Endometrial microvascular endothelial cells (primary cell): ENCODE results near the gene INPP5A. TPM values are rescaled to one million over a fixed set of nuclear protein-coding genes. Genes with fewer than 3 reads are reported as not detected.
"Not testable (repeated sequence)": the region's sequence is repeated elsewhere in the genome, so short reads cannot be mapped to it uniquely, and the experiment has no call there.

Experiments used
- in situ Hi-C: cut with HindIII; loops from 2 replicates; pipeline ENCODE4 v1.10.0; 2017; ENCODE audit warnings: low sequenced_read_pairs, low pct_unique_long_range_greater_than_20kb; ENCODE audit errors: inconsistent ontology term
- total RNA-seq: library from RNA; depleted of rRNA; stranded (reverse); fragments of >200 nt; gene quantifications from one replicate; pipeline ENCODE4 v1.2.3, GENCODE V29; 2015; ENCODE audit errors: inconsistent ontology term

The INPP5A gene
- total RNA-seq, 1 donor from 2014 or later, result 21.1 TPM

DNA sequence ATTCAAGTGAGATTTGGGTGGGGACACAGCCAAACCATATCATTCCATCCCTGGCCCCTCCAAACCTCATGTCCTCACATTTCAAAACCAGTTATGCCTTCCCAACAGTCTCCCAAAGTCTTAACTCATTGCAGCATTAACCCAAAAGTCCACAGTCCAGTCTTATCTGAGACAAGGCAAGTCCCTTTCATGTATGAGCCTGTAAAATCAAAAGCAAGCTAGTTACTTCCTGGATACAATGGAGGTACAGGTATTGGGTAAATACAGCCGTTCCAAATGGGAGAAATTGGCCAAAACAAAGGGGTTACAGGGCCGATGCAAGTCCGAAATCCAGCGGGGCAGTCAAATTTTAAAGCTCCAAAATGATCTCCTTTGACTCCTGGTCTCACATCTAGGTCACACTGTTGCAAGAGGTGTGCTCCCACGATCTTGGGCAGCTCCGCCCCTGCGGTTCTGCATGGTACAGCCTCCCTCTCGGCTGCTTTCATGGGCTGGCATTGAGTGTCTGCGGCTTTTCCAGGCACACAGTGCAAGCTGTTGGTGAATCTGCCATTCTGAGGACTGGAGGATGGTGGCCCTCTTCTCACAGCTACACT, 61.5 kb downstream of the INPP5A start:
- in situ Hi-C loops, result not testable (repeated sequence)

DNA sequence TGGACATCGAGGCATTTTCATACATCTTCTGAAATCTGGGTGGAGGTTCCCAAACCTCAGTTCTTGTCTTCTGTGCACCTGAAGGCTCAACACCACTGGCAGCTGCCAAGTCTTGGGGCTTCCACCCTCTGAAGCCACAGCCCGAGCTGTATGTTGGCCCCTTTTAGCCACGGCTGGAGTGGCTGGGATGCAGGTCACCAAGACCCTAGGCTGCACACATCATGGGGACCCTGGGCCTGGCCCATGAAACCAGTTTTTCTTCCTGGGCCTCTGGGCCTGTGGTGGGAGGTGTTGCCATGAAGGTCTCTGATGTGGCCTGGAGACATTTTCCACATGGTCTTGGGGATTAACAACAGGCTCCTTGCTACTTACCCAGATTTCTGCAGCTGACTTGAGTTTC, 62.1 kb downstream of the INPP5A start:
- in situ Hi-C loops, result no loop called here

DNA sequence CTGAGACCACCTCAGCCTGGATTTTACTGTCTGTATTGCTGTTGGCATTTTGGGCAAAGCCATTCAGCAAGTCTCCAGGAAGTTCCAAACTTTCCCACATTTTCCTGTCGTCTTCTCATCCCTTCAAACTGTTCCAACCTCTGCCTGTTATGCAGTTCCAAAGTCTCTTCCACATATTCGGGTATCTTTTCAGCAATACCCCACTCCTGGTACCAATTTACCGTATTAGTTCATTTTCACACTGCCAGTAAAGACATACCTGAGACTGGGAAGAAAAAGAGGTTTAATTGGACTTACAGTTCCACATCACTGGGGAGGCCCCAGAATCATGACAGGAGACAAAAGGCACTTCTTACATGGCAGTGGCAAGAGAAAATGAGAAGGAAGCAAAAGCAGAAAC, 62.8 kb downstream of the INPP5A start:
- in situ Hi-C loops, result no loop called here

DNA sequence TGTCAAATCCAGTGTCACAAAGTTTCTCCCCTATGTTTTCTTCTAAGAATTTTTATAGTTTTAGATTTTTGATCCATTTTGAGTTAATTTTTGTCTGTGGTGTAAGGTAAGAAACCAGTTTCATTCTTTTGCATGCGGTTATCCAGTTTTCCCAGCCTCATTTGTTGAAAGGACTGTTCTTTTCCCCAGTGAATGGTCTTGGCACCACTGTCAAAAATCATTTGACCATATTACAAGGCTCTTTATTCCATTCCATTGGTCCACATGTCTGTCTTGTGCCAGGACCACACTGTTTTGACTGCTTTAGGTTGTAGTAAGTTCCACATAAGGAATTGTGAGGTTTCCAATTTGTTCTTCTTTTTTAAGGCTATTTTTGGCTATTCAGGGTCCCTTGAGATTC, 64.0 kb downstream of the INPP5A start:
- in situ Hi-C loops, result no loop called here

DNA sequence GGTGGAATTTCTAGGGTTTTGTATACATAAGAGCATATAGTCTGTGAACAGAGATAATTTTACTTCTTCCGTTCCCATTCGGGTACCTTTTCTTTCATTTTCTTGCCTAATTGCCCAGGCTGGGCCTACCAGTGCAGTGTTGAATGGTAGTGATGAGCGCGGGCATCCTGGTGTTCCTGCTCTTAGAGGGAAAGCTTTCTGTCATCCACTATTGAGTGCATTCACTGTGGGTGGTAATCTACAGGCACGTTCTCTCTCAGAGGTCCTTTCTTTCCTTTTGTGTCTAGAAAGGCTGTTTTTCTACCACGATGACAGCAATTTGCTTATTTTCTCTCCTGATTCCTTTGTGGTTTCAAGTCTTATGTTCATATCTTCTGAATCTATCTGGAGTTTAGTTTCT, 65.0 kb downstream of the INPP5A start:
- in situ Hi-C loops, result no loop called here

DNA sequence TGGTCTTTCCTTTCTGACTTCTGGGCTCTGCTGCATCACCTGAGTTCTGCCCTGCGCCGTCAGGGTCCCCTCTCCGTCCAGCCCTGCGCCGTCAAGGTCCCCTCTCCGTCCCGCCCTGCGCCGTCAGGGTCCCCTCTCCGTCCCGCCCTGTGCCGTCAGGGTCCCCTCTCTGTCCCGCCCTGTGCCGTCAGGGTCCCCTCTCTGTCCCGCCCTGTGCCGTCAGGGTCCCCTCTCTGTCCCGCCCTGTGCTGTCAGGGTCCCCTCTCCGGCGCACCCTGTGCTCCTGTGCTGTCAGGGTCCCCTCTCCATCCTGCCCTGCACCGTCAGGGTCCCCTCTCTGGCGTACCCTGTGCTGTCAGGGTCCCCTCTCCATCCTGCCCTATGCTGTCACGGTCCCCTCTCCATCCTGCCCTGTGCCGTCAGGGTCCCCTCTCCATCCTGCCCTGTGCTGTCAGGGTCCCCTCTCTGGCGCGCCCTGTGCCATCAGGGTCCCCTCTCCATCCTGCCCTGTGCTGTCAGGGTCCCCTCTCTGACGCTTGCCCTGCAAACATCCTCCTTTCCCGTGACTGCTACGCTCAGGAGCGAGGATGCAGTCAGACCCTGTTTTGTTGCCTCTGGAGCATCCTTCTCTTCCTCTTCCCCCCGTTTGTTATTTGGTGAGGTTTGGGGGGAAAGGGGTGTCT, 66.4 kb downstream of the INPP5A start:
- in situ Hi-C loops, result no loop called here

DNA sequence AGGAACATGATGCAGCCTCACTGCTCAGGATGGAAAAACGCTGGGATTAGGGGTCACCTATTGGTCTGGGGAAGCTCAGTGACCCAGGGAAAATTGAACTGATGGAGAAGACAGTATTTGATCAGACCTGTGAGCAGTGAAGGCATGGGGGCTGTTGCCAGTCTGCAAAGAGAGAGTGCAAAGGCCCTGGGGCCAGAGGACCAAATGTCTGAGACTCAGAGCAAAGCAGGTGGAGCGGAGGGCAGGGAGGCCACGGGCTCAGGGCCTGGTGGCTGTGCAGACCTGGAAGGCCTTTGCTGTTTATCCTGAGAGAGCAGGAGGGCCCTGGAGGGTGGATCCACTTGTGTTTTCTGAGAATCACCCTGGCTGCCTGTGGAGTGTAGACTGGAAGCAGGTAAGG, 67.1 kb downstream of the INPP5A start:
- in situ Hi-C loops, result no loop called here

DNA sequence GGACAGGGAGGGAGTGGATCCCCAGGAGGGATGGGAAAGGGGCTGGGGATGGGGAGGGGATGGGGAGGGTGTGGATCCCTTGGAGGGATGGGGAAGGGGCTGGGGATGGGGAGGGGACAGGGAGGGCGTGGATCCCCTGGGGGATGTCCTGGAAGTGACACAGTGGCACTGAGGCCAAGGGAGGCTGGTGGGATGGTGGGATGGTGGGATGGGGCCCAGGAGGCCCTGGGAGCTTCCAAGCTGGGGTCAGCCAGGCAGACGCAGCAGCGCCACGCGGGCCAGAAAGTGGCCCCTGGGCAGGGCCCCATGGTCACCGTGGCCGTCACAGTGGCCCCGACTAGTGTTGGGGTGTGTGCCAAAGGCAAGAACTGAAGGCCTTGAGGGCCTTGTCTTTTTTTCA, 67.8 kb downstream of the INPP5A start:
- in situ Hi-C loops, result no loop called here

DNA sequence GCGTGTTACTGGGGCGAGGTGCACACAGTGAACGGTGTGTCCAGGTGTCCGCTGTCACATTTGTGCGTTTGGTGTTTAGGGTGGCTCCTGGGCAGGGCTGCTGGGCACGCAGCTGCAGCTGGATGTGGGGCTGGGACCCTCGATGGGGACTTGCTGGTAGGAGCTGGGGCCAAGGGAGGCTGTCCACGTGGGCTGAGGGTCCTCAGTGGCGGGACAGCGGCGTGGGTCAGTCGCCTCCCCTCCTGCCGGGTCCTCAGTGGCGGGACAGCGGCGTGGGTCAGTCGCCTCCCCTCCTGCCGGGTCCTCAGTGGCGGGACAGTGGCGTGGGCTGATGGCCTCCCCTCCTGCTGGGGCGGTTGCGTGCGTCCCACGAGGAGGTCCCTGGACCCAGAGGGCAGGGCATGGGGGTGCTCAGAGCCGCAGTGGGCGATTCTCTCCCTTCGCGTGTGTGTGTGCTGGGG, 68.5 kb downstream of the INPP5A start:
- in situ Hi-C loops, result no loop called here

DNA sequence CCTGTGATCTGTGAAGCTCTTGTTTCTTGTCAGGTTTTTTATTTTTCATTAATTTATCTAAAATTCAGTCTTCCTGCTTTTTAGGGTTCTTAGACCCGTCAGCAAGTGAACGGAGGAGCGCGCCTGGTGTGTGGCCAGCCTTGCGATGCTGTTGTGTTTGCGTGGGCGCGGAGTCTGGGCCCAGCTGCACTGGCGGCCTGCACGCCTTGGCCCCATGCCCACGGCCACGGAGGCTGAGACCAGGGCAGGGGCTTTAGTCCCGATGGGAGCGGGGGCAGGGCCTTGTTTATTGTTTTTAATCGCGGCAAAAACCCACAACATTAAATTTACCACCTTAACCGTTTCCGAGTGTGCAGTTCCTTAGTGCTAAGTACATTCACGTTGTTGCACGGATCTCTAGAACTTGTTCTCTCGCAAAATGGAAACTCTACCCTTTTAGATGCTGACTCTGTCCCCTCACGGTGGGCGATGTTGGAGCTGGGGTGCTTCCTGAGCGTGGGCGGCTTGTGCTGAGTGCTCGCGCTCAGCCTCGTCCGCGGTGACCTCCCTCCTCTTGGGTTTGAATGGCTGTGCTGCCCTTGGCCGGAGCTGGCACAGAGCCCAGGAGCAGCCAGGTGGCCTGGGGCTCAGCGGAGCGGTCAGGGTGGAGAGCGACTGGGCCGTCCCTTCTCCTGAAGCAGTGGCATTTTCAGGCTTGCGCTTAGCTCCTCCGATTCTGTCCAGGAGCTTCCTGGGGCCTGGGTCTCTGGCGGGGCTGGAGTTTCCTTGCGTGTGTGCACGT, 69.1 kb downstream of the INPP5A start:
- in situ Hi-C loops, result no loop called here

DNA sequence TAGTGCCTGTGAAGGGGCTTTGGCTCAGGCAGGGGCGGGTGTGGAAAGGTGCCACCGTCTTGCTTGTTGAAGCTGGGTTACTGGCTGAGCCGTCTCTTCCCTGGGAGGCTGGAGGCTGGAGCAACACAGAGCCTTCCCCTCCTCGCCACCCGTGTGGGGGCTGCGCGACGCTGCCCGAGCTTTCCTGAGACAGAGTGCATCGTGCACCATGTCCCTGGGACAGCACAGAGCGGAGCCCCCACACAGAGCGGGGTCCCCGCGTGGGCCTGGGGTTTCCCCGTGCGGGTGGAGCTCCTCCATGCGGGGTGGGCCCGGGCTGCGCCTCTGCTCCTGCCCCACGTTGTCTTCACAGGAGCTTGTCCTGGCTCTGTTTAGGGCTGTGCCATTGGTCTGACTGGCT, 69.9 kb downstream of the INPP5A start:
- in situ Hi-C loops, result no loop called here

DNA sequence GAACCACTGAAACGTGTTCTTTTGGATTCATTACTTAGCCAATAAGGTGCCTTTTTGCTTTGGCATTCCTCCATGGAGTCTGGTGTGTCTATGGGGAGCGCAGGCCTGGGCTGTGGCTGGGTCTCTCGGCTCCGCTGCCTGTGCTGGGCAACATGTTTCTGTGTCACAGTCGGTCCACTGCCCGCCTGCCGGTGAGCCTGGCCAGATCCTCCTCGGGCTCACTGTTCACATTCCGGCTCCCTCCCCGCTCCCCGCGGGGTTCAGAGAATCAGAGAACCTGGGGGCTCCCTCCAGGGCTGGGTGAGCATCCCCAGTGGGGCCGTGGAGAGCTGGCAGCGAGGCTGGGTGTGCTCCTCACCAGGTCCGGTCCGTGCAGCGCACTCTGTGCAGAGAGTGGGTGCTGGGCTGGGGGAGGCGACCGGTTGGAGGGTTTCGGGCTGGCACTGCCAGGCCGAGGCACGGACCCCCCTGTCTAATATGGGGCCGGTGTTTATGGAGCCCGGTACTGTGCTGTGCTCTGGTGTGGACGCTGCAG, 70.4 kb downstream of the INPP5A start:
- in situ Hi-C loops, result no loop called here

DNA sequence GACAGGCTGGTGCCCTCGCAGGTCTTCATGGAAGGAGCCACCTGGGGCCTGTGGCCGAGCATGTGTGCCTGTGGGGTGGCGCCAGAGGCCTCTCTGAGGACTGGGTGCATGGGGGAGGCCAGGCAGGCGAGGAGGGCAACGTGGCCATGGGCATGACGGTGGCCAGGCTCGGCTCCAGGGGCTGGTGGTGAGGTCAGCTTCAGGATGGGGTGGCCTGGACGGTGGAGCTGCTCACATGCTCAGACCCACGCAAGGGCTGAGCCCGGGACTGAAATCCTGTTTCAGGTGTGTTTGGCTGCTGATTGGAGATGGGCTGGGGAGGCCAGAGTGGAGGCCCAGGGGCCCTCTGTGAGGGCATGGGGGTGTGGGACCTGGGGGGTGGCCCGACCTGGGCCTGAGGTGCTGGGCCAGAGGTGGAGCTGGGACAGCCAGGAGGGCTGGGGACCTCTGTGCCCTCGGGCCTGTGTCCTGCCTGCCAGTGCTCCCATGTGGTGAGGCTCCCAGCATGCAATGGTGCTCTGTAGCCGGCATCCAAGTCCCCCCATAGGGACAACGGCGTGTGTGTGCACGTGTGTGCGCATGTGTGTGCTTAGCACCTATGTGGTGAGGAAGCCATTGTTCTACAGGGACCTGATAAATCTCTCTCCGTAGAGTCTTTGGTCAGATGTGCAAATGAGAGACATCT, 71.1 kb downstream of the INPP5A start:
- in situ Hi-C loops, result no loop called here

DNA sequence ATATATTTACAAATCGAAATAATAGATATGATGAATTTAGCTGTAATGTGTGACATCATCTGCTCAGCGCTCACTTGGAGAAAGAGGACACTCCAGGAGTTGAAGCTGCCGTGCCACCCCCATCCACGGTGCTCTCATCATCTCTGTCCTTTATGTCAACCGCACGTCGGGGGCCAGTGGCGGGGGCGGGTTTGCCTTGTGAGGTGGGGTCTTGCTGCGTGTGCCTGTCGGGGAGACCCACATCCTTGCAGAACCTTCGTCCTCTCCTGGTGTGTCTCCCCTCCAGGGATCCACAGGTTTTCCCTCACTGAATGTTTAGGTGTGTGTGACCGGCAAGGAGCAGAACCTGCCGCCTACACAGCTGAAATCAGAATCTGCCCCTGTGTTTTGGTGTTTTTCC, 71.6 kb downstream of the INPP5A start:
- in situ Hi-C loops, result no loop called here

DNA sequence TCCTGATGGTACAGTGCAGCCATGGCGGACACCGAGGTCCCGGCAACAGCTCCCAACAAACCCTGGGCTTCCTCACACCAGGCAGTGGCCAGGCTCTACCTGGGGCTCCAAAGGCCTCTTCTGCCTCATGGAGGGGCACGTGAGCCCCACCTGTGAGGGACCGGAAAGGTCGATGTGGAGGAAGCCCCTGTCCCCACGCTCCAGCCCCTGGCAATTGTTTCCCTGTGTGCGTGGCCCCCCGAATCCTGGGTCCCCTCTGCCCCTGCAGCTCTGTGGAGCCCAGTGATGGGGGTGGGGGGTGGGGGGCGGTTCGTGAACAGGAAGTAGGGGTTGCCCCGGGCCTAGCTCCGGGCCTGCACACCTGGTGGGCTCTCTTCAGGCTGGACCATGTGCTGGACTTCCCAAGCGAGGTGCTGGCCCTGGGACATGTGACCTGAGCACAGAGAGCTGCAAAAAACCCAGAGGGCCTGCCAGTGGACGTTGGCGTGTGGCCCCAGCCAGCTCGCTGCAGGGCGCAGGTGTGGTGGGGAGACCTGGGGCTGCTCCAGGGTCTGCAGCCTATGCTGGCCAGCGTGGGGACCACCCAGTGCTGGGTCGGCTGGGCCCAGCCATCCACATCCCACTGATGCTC, 72.6 kb downstream of the INPP5A start:
- in situ Hi-C loops, result no loop called here

DNA sequence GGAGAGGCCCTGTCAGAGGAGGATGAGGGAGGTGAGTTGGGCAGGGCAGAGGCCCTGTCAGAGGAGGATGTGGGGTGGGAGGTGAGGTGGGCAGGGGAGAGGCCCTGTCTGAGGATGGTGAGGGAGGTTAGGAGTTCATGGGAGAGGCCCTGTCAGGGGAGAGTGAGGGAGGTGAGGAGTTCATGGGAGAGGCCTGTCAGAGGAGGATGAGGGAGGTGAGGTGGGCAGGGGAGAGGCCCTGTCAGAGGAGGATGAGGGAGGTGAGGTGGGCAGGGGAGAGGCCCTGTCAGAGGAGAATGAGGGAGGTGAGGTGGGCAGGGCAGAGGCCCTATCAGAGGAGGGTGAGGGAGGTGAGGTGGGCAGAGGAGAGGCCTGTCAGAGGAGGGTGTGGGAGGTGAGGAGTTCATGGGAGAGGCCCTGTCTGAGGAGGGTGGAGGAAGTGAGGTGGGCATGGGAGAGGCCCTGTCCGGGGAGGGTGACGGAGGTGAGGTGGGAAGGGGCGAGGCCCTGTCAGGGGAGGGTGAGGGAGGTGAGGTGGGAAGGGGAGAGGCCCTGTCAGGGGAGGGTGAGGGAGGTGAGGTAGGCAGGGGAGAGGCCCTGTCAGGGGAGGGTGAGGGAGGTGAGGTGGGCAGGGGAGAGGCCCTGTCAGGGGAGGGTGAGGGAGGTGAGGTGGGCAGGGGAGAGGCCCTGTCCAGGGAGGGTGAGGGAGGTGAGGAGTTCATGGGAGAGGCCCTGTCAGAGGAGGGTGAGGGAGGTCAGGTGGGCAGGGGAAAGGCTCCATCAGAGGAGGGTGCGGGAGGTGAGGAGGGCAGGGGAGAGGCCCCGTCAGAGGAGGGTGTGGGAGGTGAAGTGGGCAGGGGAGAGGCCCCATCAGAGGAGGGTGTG, 73.7 kb downstream of the INPP5A start:
- in situ Hi-C loops, result no loop called here

DNA sequence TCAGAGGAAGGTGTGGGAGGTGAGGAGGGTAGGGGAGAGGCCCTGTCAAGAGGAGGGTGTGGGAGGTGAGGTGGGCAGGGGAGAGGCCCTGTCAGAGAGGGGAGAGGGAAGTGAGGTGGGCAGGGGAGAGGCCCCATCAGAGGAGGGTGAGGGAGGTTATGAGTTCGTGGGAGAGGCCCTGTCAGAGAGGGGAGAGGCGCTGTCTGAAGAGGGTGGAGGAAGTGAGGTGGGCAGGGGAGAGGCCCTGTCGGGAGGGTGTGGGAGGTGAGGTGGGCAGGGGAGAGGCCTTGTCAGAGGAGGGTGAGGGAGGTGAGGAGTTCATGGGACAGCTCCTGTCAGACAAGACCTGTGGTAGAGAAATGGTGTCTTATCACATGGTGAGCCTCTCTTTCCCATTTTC, 74.4 kb downstream of the INPP5A start:
- in situ Hi-C loops, result no loop called here
